CD1c-positive myeloid dendritic cell (primary cell): ENCODE results near the gene FIBP.
"Not testable (repeated sequence)": the region's sequence is repeated elsewhere in the genome, so short reads cannot be mapped to it uniquely, and the experiment has no call there.

Source experiments
- DNase-seq: peaks from one replicate; pipeline ENCODE4 v3.0.0-alpha.2; 2016; ENCODE audit errors: extremely low spot score

The FIBP gene

GRCh38 chr11:65915101-65915820 lies 27.0 kb upstream of the FIBP start:
- no peak for DNase-seq

GRCh38 chr11:65912845-65913244 lies 24.6 kb upstream of the FIBP start:
- no peak for DNase-seq

- peak; percentile 38 for DNase-seq
Observed at GRCh38 chr11:65911682-65912568, 23.7 kb upstream of the FIBP start.

GRCh38 chr11:65907878-65908277 lies 19.6 kb upstream of the FIBP start:
- no peak for DNase-seq

- no peak for DNase-seq
Observed at GRCh38 chr11:65906602-65907001, 18.3 kb upstream of the FIBP start.

GRCh38 chr11:65903715-65904114 lies 15.4 kb upstream of the FIBP start:
- DNase-seq, result no peak

- DNase-seq, result no peak
Observed at GRCh38 chr11:65903068-65903481, 14.8 kb upstream of the FIBP start.

GRCh38 chr11:65900899-65901180 lies 12.6 kb upstream of the FIBP start:
- no peak for DNase-seq

GRCh38 chr11:65900125-65900898 lies 12.0 kb upstream of the FIBP start, which contains the start of gene FOSL1:
FOSL1 (minus strand) TSS chr11:65900388; CDS start chr11:65900339, 49 bp downstream.
- DNase-seq, result peak; percentile 95

- peak; percentile 83 for DNase-seq
Observed at GRCh38 chr11:65899356-65900124, 11.3 kb upstream of the FIBP start.

GRCh38 chr11:65898656-65899355 lies 10.5 kb upstream of the FIBP start:
- no peak for DNase-seq

- no peak for DNase-seq
Observed at GRCh38 chr11:65897020-65897471, 8.8 kb upstream of the FIBP start.

GRCh38 chr11:65896034-65896999 lies 8.0 kb upstream of the FIBP start:
- no peak for DNase-seq

- DNase-seq, result no peak
Observed at GRCh38 chr11:65895482-65895981, 7.3 kb upstream of the FIBP start.

- peak; percentile 51 for DNase-seq
Observed at GRCh38 chr11:65894034-65894591, 5.8 kb upstream of the FIBP start.

- no peak for DNase-seq
Observed at GRCh38 chr11:65892661-65893317, 4.5 kb upstream of the FIBP start.

GRCh38 chr11:65892137-65892540 lies 3.9 kb upstream of the FIBP start:
- not testable (repeated sequence) for DNase-seq
